ENCODE data around the gene STT3A.
A peak's percentile ranks its signal among the peaks of the same experiment; 100 is the strongest.
"Not testable (repeated sequence)": the region's sequence is repeated elsewhere in the genome, so short reads cannot be mapped to it uniquely, and the experiment has no call there.

STT3A gene

DNA sequence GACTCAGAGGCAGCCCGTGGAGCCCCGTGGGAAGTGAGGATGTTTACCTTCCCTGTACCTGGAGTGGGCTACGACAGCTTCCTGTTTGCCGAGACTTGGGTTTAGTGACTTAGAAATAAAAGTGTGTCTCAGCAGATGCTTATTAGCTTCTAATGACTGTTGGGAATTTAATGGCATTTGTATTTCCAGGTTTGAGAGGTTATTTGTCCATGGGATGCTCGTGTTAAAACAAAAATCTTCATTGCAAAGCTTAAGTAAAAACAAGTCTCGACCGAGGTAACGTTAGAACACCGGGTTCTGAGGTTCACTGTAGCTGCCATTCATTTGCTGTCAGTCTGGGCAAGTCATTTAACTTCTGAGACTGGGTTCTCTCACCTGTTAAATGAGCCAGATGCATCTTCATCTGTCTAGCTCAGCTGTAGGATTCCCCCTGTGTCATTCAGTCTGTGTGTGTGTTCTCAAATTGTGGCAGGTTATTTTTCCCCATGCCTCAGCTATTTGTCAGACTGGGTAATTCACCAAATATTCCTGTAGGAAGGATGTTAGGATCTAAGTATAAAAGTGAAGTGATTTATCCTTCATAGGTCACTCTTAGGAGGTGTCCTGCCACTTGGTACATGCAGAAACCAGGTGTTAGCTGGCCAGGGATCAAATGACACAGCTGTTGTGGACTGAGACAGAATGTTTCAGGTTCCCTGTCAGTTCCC is 22.6 kb upstream of the STT3A start:
- Histone ChIP-seq H3K4me1 (ENCODE audit: control insufficient read depth, insufficient read depth, low read length) (peaks cover 4% of the 10 kb centered on the region), H3K9ac (ENCODE audit: low read length) (peak overlapping the region; percentile 81), H3K4me3 (ENCODE audit: low read length) (peak overlapping the region; percentile 91), H3K36me3 (ENCODE audit: control insufficient read depth, insufficient read depth, low read length) (peaks cover 3% of the 10 kb centered on the region), H3K27me3 (ENCODE audit: control insufficient read depth, insufficient read depth, low read length) (no peaks in the 10 kb centered on the region), H3K27ac (ENCODE audit: low read depth, low read length) (peak overlapping the region; percentile 70)

DNA sequence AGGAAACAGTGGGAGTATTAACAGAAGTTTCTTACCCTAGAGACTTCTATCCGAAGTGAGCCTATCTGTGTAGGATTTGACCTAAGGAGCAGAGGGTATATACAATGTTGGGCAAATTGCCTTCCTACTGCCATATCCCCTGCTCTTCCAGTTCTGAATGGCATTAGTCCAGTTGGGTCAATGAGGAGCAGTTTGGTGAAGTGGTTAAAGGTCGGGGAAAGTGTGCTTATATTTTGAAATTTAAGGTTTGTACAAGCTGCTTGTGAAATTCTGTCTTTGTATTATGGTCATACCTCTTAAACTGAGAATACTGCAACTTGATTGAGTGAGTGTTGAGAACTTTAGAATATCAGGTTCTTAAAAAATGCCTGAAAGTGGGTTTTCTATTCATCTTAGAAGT is 21.7 kb upstream of the STT3A start:
- Histone ChIP-seq H3K4me1 (ENCODE audit: control insufficient read depth, insufficient read depth, low read length) (peaks cover 4% of the 10 kb centered on the region), H3K4me3 (ENCODE audit: low read length) (no peak overlapping the region), H3K27me3 (ENCODE audit: control insufficient read depth, insufficient read depth, low read length) (no peaks in the 10 kb centered on the region), H3K36me3 (ENCODE audit: control insufficient read depth, insufficient read depth, low read length) (peaks cover 7% of the 10 kb centered on the region), H3K27ac (ENCODE audit: low read depth, low read length) (no peak overlapping the region), H3K9ac (ENCODE audit: low read length) (no peak overlapping the region)

DNA sequence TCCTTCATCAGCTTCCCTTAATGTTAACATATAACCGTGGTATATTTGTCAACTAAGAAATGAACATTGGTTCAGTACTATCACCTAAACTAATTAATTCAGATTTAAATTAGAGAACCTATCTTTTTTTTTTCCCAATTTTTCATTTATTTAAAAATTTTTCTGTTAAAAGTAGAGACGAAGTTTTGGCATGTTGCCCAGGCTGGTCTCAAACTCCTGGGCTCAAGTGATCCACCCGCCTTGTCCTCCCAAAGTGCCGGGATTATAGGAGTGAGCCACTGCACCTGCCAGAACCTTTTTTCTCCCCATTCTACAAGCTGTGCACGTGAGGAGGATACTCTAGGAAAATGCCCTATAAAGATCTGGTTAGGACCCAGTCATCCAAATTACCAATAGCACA is 19.7 kb upstream of the STT3A start:
- Histone ChIP-seq H3K27me3 (ENCODE audit: control insufficient read depth, insufficient read depth, low read length) (no peaks in the 10 kb centered on the region), H3K27ac (ENCODE audit: low read depth, low read length) (no peak overlapping the region), H3K4me1 (ENCODE audit: control insufficient read depth, insufficient read depth, low read length) (peaks cover 4% of the 10 kb centered on the region), H3K9ac (ENCODE audit: low read length) (no peak overlapping the region), H3K36me3 (ENCODE audit: control insufficient read depth, insufficient read depth, low read length) (peaks cover 15% of the 10 kb centered on the region), H3K4me3 (ENCODE audit: low read length) (no peak overlapping the region)

DNA sequence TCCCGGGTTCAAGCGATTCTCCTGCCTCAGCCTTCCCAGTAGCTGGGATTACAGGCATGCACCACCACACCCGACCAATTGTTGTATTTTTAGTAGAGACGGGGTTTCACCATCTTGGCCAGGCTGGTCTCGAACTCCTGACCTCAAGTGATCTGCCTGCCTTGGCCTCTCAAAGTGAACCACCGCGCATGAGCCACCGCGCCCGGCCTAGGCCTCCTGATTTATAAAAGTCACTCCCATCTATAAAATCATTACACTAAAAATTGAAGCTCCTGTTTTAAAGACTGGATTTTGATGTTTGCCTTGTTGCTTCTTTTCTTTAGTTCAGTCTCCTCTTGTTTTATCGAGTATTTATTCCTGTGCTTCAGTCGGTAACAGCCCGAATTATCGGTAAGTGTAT is 15.5 kb upstream of the STT3A start:
- H3K9ac ChIP-seq (ENCODE audit: low read length): not testable (repeated sequence)
- peaks cover 26% of the 10 kb centered on the region for H3K36me3 ChIP-seq (ENCODE audit: control insufficient read depth, insufficient read depth, low read length)

DNA sequence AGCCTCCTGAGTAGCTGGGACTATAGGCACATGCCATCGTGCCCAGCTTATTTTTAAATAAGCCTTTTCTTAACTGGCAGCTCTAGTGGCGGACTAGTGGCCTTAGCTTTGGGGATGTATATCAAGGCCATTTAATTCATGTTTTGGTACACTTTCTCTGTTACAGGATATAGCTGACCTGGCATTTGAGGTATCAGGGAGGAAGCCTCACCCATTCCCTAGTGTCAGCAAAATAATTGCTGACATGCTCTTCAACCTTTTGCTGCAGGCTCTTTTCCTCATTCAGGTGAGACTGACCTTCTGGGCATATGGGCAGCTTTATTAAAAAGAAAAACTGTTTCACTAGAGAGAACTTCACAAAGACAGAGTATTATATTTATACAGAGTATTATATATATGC is 13.9 kb upstream of the STT3A start:
- Histone ChIP-seq H3K4me1 (ENCODE audit: control insufficient read depth, insufficient read depth, low read length) (no peaks in the 10 kb centered on the region), H3K27me3 (ENCODE audit: control insufficient read depth, insufficient read depth, low read length) (no peaks in the 10 kb centered on the region), H3K4me3 (ENCODE audit: low read length) (no peak overlapping the region), H3K9ac (ENCODE audit: low read length) (no peak overlapping the region), H3K27ac (ENCODE audit: low read depth, low read length) (no peak overlapping the region), H3K36me3 (ENCODE audit: control insufficient read depth, insufficient read depth, low read length) (peaks cover 34% of the 10 kb centered on the region)

More for the DNA sequence above, 15.5 kb upstream of the STT3A start:
- H3K27me3 ChIP-seq (ENCODE audit: control insufficient read depth, insufficient read depth, low read length); H3K27ac ChIP-seq (ENCODE audit: low read depth, low read length); H3K4me1 ChIP-seq (ENCODE audit: control insufficient read depth, insufficient read depth, low read length); H3K4me3 ChIP-seq (ENCODE audit: low read length): not testable (repeated sequence)

DNA sequence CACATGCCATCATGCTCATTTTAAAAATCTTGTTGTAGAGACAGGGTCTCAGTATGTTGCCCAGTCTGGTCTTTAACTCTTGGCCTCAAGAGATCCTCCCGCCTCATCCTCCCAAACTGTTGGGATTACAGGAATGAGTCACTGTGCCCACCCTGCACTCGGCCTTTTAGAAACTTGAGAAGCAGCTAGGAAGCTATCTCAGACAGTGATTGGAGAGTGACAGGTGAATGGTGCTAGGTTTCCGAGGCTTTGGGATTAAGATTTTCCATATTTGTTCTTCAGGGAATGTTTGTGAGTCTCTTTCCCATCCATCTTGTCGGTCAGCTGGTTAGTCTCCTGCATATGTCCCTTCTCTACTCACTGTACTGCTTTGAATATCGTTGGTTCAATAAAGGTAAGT is 12.8 kb upstream of the STT3A start:
- no peaks in the 10 kb centered on the region for H3K4me1 ChIP-seq (ENCODE audit: control insufficient read depth, insufficient read depth, low read length)
- no peaks in the 10 kb centered on the region for H3K27me3 ChIP-seq (ENCODE audit: control insufficient read depth, insufficient read depth, low read length)
- no peak overlapping the region for H3K27ac ChIP-seq (ENCODE audit: low read depth, low read length)
- peaks cover 34% of the 10 kb centered on the region for H3K36me3 ChIP-seq (ENCODE audit: control insufficient read depth, insufficient read depth, low read length)
- H3K4me3 ChIP-seq (ENCODE audit: low read length): no peak overlapping the region
- H3K9ac ChIP-seq (ENCODE audit: low read length): no peak overlapping the region

DNA sequence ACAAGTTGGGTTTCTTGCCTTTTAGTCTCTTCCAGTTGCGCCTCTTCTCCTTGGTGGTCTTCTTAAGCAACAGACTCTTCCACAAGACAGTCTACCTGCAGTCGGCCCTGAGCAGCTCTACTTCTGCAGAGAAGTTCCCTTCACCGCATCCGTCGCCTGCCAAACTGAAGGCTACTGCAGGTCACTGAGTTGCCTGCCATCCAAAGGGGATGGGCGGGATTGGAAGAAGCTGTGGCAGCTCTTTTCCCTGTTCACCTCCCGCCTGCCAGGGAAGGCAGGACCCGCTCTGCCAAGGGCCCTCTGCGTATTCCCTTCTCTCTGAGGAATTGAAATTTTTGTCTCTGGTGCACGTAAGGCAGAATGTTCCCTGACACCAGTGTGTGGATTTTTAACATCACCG is 9.2 kb upstream of the STT3A start:
- H3K9ac ChIP-seq (ENCODE audit: low read length): no peak overlapping the region
- H3K27me3 ChIP-seq (ENCODE audit: control insufficient read depth, insufficient read depth, low read length): no peaks in the 10 kb centered on the region
- no peak overlapping the region for H3K4me3 ChIP-seq (ENCODE audit: low read length)
- no peaks in the 10 kb centered on the region for H3K4me1 ChIP-seq (ENCODE audit: control insufficient read depth, insufficient read depth, low read length)
- H3K36me3 ChIP-seq (ENCODE audit: control insufficient read depth, insufficient read depth, low read length): peaks cover 16% of the 10 kb centered on the region
- H3K27ac ChIP-seq (ENCODE audit: low read depth, low read length): no peak overlapping the region

DNA sequence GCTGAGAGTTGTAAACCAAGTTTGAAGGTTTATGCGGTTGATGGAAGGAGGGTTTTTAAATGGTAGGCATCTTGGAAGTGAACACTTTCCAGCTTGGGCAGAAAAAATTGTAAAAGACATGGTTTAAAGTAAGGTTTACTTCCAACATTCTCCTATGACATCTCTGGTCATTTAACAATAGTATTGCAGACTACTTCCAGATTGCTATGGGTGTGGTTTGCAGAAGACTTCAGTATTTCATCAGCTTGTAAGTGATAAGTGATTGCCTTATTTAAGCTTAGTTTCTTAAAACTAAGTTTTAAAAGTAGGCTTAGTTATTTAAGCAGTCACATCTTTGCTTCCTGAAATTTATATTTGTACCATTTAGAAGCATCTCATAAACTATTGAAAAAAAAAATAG is 7.2 kb upstream of the STT3A start:
- Histone ChIP-seq H3K27me3 (ENCODE audit: control insufficient read depth, insufficient read depth, low read length) (no peaks in the 10 kb centered on the region), H3K27ac (ENCODE audit: low read depth, low read length) (no peak overlapping the region), H3K4me1 (ENCODE audit: control insufficient read depth, insufficient read depth, low read length) (no peaks in the 10 kb centered on the region), H3K4me3 (ENCODE audit: low read length) (no peak overlapping the region), H3K9ac (ENCODE audit: low read length) (no peak overlapping the region), H3K36me3 (ENCODE audit: control insufficient read depth, insufficient read depth, low read length) (peaks cover 8% of the 10 kb centered on the region)

DNA sequence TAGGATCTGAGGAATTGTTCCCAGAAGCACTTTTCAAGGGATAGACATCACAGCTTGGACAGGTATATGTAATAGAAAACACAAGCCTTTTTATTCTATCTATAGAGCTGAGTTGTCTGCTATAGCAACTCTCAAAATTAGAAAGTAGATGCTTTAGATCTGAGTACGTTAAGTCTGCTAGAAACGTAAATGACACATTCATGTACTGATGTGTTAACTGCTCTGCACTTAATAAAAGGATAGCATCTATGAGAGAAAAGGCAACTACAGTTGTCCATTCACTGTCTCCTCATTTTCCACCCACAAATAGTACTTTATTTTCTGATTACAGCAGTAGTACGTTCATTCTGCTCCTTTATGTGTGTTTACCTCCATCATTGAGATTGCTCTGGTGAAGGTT is 6.0 kb upstream of the STT3A start:
- no peaks in the 10 kb centered on the region for H3K27me3 ChIP-seq (ENCODE audit: control insufficient read depth, insufficient read depth, low read length)
- peaks cover 8% of the 10 kb centered on the region for H3K36me3 ChIP-seq (ENCODE audit: control insufficient read depth, insufficient read depth, low read length)
- H3K27ac ChIP-seq (ENCODE audit: low read depth, low read length): no peak overlapping the region
- no peak overlapping the region for H3K9ac ChIP-seq (ENCODE audit: low read length)
- H3K4me3 ChIP-seq (ENCODE audit: low read length): no peak overlapping the region
- no peaks in the 10 kb centered on the region for H3K4me1 ChIP-seq (ENCODE audit: control insufficient read depth, insufficient read depth, low read length)

DNA sequence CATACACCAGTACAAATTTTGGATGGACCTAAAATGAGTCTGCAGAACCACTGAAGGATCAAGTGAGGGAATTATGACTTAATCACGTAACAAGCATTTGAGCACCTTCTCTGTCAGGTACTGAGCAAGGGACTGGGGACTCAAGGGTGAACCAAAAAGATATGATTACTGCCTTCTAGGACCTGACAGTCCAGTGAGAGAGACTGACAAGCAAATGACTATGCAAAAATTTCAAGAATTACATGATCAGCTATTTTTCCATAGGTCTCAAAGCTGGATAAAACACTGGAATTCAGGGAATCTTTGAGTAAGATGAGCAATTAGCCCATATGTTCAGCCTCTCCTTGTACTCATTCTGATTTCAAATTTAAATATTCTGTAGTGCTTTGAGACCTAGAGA is 5.2 kb upstream of the STT3A start:
- no peak overlapping the region for H3K27ac ChIP-seq (ENCODE audit: low read depth, low read length)
- no peaks in the 10 kb centered on the region for H3K4me1 ChIP-seq (ENCODE audit: control insufficient read depth, insufficient read depth, low read length)
- no peaks in the 10 kb centered on the region for H3K27me3 ChIP-seq (ENCODE audit: control insufficient read depth, insufficient read depth, low read length)
- peaks cover 8% of the 10 kb centered on the region for H3K36me3 ChIP-seq (ENCODE audit: control insufficient read depth, insufficient read depth, low read length)
- no peak overlapping the region for H3K9ac ChIP-seq (ENCODE audit: low read length)
- H3K4me3 ChIP-seq (ENCODE audit: low read length): no peak overlapping the region

DNA sequence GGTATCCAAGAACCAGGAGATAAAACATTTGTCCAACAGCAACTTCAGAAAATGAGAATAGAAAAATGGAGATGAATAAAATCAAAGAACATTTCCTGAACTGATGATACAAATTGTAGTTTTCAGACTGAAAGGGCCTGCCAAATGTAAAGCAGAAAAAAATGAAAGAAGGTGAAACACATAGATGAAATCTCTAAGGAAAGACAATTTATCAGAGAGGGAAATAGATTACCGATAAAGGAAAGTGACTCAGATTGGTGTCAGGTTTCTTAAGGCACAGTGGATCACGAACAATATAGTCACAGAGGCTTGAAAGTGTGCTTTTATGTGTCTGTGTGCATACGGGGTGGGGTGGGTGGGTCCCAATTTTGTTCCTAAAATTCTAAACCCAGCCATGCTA is 4.1 kb upstream of the STT3A start:
- peaks cover 3% of the 10 kb centered on the region for H3K36me3 ChIP-seq (ENCODE audit: control insufficient read depth, insufficient read depth, low read length)
- H3K27me3 ChIP-seq (ENCODE audit: control insufficient read depth, insufficient read depth, low read length): no peaks in the 10 kb centered on the region
- no peak overlapping the region for H3K9ac ChIP-seq (ENCODE audit: low read length)
- H3K4me1 ChIP-seq (ENCODE audit: control insufficient read depth, insufficient read depth, low read length): peaks cover 4% of the 10 kb centered on the region
- no peak overlapping the region for H3K4me3 ChIP-seq (ENCODE audit: low read length)
- H3K27ac ChIP-seq (ENCODE audit: low read depth, low read length): no peak overlapping the region

DNA sequence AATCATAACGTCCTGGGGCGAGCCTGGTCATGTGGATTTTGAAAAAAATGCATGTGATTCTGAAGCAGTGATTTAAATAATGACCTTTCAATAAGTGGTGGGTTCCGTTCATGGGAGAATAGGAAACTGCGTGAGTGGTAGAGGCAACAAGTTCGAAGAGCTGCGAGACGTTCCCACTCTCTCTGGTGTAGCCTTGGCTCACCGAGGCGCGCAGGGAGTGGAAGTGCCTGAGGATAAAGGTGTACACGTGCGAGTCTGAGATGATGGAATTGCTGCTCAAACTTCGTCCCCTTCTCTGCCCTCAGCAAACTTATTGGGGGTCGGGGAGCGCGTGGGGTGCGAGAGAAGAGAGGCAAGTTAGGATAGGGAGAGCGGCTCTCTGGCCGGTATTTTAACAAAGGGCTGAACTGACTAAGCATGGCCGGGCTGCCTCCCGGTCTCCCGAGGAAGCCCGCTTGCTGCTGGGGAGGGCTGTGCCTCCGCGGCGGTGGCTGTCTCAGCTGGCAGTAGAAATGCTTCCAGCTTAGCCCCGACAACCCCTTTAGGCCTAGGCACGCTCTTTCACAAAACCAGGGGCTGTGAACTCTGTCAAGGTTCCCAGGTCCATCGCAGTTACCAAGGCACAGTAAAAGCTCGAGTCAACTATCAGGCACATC is 875 bp upstream of the STT3A start:
- peaks cover 8% of the 10 kb centered on the region for H3K4me1 ChIP-seq (ENCODE audit: control insufficient read depth, insufficient read depth, low read length)
- peak overlapping the region; percentile 95 for H3K27ac ChIP-seq (ENCODE audit: low read depth, low read length)
- peak overlapping the region; percentile 73 for H3K4me3 ChIP-seq (ENCODE audit: low read length)
- peak overlapping the region; percentile 96 for H3K9ac ChIP-seq (ENCODE audit: low read length)
- no peaks in the 10 kb centered on the region for H3K36me3 ChIP-seq (ENCODE audit: control insufficient read depth, insufficient read depth, low read length)
- no peaks in the 10 kb centered on the region for H3K27me3 ChIP-seq (ENCODE audit: control insufficient read depth, insufficient read depth, low read length)

All from rectal smooth muscle tissue (tissue), 1 donor.